WERI-Rb-1 (cell line): Measurements from ENCODE around the gene PIF1.
"Not testable (repeated sequence)": the region's sequence is repeated elsewhere in the genome, so short reads cannot be mapped to it uniquely, and the experiment has no call there.

Experiments
- DNase-seq: peaks from one replicate; pipeline ENCODE4 v3.0.0-alpha.2; 2020
- H3K27ac ChIP-seq: fragments of 250-450 bp; sonication (Bioruptor Pico); 2 replicates; pipeline ENCODE4 v1.5.1; 2020; ENCODE audit warnings: mild to moderate bottlenecking, moderate library complexity
- H3K27me3 ChIP-seq: fragments of 250-450 bp; sonication (Bioruptor Pico); 2 replicates; pipeline ENCODE4 v1.5.1; 2021; ENCODE audit warnings: mild to moderate bottlenecking, low read depth, moderate library complexity; ENCODE audit not compliant: insufficient read depth, severe bottlenecking
- H3K36me3 ChIP-seq: fragments of 250-450 bp; sonication (Bioruptor Pico); 2 replicates; pipeline ENCODE4 v1.5.1; 2020; ENCODE audit warnings: mild to moderate bottlenecking, moderate library complexity
- H3K4me3 ChIP-seq: 2 replicates; pipeline ENCODE4 v1.5.1; 2011; ENCODE audit warnings: low read depth, mild to moderate bottlenecking, control low read depth, low read length
- H3K9me3 ChIP-seq: fragments of 250-450 bp; sonication (Bioruptor Pico); 2 replicates; pipeline ENCODE4 v1.5.1; 2021; ENCODE audit warnings: mild to moderate bottlenecking, moderate library complexity; ENCODE audit not compliant: severe bottlenecking
- TF ChIP-seq, protein P1 (sequence below): IDR thresholded peaks from 2 replicates; pipeline ENCODE4 v1.5.1; 2011; ENCODE audit warnings: low read depth, mild to moderate bottlenecking, control low read depth, inconsistent platforms, low read length

The PIF1 gene

DNA sequence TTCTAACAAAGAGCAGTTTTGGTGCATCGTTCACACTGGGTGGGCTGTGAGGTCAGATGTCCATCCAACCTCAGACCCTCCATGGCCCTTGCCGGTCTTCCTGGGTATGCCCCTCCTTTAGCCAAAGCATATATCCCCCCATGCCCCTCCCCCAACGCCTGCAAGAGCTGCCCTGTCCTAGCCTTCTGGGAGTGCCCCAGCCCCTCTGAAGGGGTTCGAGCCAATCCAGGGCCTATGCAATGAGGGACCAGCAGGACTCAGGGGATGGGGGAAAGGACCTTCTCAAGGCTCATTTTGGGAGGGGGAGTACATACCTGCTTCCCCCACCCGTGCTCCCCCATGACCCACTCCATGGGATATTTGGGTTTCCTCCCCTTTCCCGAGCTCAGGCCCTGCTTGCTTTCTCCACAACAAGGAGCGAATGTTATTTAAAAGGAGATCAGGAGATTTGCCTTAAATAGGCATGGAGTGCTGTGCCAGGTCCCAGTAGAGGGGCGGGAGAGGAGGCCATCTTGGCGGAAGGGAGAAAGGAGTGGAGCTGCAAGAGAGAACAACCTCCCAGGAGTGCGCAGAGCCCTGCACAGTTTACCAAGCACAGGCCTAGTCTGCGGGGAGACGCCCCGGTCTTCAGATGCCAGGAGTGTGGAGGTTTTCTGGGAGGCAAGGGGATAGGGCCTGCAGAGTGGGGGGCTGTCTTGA lies 18.2 kb downstream of the PIF1 start:
- Histone ChIP-seq H3K27me3 (no peaks in the 10 kb centered on the region), H3K9me3 (no peaks in the 10 kb centered on the region), H3K4me3 (no peak overlapping the region), H3K36me3 (no peaks in the 10 kb centered on the region), H3K27ac (no peak overlapping the region)
- no peak for DNase-seq
- TF ChIP-seq, protein P1, sequence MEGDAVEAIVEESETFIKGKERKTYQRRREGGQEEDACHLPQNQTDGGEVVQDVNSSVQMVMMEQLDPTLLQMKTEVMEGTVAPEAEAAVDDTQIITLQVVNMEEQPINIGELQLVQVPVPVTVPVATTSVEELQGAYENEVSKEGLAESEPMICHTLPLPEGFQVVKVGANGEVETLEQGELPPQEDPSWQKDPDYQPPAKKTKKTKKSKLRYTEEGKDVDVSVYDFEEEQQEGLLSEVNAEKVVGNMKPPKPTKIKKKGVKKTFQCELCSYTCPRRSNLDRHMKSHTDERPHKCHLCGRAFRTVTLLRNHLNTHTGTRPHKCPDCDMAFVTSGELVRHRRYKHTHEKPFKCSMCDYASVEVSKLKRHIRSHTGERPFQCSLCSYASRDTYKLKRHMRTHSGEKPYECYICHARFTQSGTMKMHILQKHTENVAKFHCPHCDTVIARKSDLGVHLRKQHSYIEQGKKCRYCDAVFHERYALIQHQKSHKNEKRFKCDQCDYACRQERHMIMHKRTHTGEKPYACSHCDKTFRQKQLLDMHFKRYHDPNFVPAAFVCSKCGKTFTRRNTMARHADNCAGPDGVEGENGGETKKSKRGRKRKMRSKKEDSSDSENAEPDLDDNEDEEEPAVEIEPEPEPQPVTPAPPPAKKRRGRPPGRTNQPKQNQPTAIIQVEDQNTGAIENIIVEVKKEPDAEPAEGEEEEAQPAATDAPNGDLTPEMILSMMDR: no peak

DNA sequence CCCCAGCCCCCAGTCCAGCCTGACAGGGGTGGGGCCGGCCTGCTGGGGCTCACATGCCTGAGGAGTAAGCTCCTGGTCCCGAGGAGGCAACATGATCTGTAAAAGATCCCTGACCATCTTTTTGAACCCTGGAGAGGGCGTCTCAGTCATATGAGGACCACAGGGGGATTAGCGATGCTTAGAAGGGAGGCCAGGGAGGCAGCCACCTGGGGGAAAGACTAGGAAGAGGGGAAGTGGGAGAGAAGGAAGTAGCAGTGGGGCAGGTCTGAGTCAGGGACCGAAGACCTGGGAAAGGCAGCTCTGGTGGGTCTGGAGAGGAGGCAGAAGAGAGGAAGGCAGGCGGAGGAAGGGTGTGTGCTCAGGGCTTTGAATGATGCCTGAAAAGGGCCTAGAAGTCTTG lies 18.9 kb downstream of the PIF1 start:
- peak; percentile 53 for DNase-seq
- H3K27me3 ChIP-seq: no peaks in the 10 kb centered on the region
- H3K9me3 ChIP-seq: no peaks in the 10 kb centered on the region
- H3K36me3 ChIP-seq: no peaks in the 10 kb centered on the region
- TF ChIP-seq, protein P1: no peak
- no peak overlapping the region for H3K27ac ChIP-seq
- no peak overlapping the region for H3K4me3 ChIP-seq

DNA sequence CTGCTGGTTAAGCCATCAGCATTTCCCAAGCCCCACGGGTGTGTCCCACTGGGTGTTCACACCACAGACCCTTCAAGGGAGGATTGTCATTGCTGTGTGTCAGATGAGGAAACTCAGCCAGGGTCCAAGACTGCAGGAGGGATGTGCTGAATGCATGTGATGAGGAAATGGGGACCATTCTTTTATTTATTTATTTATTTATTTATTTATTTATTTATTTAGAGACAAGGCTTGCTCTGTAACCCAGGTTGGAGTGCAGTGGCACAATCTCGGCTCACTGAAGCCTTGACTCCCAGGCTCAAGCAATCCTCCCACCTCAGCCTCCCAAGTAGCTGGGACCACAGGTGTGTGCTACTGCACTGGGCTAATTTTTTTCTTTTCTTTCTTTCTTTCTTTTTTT lies 20.8 kb downstream of the PIF1 start:
- no peak overlapping the region for H3K27ac ChIP-seq
- TF ChIP-seq, protein P1: no peak
- no peaks in the 10 kb centered on the region for H3K27me3 ChIP-seq
- no peak overlapping the region for H3K4me3 ChIP-seq
- H3K36me3 ChIP-seq: no peaks in the 10 kb centered on the region
- no peak for DNase-seq
- no peaks in the 10 kb centered on the region for H3K9me3 ChIP-seq

DNA sequence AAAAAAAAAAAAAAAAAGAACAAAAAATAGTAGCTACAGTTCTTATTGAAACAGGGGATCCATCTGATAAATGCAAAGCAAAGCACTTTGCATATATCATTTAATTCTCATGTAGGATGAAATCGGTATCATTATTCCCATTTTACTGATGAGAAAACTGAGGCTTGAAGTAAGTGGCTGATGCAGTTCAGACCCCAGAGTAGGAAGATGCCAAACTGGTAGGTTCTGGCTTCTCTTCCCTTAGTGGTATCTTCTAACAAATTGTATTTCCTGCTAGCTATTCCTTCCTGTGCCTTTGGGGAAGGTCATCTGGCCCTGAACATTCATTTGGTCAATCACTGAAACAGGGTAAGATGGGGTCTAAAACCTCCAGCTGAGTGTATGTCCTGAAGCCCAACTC lies 21.9 kb downstream of the PIF1 start:
- no peaks in the 10 kb centered on the region for H3K27me3 ChIP-seq
- H3K27ac ChIP-seq: no peak overlapping the region
- TF ChIP-seq, protein P1: no peak
- H3K4me3 ChIP-seq: no peak overlapping the region
- DNase-seq: no peak
- no peaks in the 10 kb centered on the region for H3K36me3 ChIP-seq
- H3K9me3 ChIP-seq: no peaks in the 10 kb centered on the region

DNA sequence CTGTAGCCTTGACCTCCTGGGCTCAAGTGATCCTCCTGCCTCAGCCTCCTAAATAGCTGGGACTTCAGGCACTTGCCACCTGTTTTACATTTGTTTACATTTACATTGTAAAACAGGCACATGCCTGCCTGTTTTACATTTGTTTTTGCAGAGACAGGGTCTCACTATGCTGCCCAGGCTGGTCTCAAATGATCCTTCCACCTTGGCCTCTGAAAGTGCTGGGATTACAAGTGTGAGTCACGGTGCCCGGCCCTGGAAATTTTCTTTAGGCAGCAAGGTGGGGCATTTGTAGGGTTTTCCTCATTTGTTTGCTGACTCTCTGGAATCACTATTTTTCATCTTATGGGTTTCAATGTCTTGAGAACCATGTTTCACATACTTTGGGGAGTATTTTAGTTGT lies 25.0 kb downstream of the PIF1 start:
- TF ChIP-seq, protein P1: no peak
- no peaks in the 10 kb centered on the region for H3K9me3 ChIP-seq
- H3K27ac ChIP-seq: no peak overlapping the region
- H3K4me3 ChIP-seq: no peak overlapping the region
- DNase-seq: no peak
- no peaks in the 10 kb centered on the region for H3K36me3 ChIP-seq
- H3K27me3 ChIP-seq: no peaks in the 10 kb centered on the region

DNA sequence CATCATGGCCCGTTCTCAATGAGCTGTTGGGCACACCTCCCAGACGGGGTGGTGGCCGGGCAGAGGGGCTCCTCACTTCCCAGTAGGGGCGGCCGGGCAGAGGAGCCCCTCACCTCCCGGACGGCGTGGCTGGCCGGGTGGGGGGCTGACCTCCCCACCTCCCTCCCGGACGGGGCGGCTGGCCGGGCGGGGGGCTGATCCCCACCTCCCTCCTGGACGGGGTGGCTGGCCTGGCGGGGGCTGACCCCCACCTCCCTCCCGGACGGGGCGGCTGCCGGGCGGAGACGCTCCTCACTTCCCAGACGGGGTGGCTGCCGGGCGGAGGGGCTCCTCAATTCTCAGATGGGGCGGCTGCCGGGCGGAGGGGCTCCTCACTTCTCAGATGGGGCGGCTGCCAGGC lies 26.5 kb downstream of the PIF1 start:
- not testable (repeated sequence) for H3K4me3 ChIP-seq, H3K27ac ChIP-seq, H3K27me3 ChIP-seq, H3K36me3 ChIP-seq, H3K9me3 ChIP-seq, DNase-seq

DNA sequence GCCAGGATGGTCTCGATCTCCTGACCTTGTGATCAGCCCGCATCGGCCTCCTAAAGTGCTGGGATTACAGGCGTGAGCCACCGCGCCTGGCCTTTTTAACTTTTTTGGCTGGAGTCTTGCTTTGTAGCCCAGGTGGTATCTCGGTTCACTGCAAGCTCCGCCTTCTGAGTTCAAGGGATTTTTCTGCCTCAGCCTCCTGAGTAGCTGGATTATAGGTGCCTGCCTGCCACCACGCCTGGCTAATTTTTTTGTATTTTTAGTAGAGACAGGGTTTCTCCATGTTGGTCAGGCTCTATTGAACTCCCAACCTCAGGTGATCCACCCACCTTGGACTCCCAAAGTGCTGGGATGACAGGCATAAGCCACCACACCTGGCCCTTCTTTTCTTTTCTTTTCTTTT lies 29.5 kb downstream of the PIF1 start:
- not testable (repeated sequence) for H3K36me3 ChIP-seq, DNase-seq, H3K9me3 ChIP-seq, H3K4me3 ChIP-seq, H3K27ac ChIP-seq, H3K27me3 ChIP-seq

DNA sequence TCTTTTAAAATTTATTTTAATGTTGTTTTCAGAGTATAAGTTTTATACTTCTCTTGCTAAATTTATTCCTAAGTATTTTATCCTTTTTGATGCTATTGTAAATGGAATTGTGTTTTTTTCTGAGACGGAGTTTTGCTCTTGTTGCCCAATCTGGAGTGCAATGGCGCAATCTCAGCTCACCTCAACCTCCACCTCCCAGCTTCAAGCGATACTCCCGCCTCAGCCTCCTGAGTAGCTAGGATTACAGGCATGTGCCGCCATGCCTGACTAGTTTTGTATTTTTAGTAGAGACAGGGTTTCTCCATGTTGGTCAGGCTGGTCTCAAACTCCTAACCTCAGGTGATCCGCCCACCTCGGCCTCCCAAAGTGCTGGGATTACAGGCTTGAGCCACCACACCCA lies 30.1 kb downstream of the PIF1 start:
- H3K36me3 ChIP-seq, H3K27ac ChIP-seq, H3K9me3 ChIP-seq, H3K27me3 ChIP-seq, H3K4me3 ChIP-seq, DNase-seq: not testable (repeated sequence)
